B cell (primary cell): ENCODE data around the gene MRPL34.

Source experiments
- EZH2 ChIP-seq: IDR thresholded peaks from 2 replicates; pipeline ENCODE4 v1.6.1; 2012; ENCODE audit warnings: borderline replicate concordance, low read depth, mild to moderate bottlenecking, moderate library complexity, low read length; ENCODE audit not compliant: insufficient read depth, poor library complexity, severe bottlenecking
- TF ChIP-seq, protein P1 (sequence below): fragments of 200-600 bp; IDR thresholded peaks from one replicate; pipeline ENCODE4 v1.8.0; 2022; ENCODE audit warnings: antibody characterized with exemption, mild to moderate bottlenecking

- TF ChIP-seq, protein P1, sequence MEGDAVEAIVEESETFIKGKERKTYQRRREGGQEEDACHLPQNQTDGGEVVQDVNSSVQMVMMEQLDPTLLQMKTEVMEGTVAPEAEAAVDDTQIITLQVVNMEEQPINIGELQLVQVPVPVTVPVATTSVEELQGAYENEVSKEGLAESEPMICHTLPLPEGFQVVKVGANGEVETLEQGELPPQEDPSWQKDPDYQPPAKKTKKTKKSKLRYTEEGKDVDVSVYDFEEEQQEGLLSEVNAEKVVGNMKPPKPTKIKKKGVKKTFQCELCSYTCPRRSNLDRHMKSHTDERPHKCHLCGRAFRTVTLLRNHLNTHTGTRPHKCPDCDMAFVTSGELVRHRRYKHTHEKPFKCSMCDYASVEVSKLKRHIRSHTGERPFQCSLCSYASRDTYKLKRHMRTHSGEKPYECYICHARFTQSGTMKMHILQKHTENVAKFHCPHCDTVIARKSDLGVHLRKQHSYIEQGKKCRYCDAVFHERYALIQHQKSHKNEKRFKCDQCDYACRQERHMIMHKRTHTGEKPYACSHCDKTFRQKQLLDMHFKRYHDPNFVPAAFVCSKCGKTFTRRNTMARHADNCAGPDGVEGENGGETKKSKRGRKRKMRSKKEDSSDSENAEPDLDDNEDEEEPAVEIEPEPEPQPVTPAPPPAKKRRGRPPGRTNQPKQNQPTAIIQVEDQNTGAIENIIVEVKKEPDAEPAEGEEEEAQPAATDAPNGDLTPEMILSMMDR = no peak
- no peak for TF ChIP-seq EZH2
Observed at GRCh38 chr19:17279436-17279835, 26.2 kb upstream of the MRPL34 start.
